ENCODE measurements around the gene CLTB. TPM values are rescaled to one million over a fixed set of nuclear protein-coding genes. Genes with fewer than 3 reads are reported as not detected.
A peak's percentile ranks its signal among the peaks of the same experiment; 100 is the strongest.

The CLTB gene
- total and polyA plus RNA-seq, 2 of the 13 experiments (the other 11 are each of a cell fraction or from before 2014, with no cell fraction given), result 23.3 to 33.8 TPM

GRCh38 chr5:176447978-176448608 is 31.8 kb upstream of the CLTB start, which contains the start of gene FAF2 (continued):
- TF ChIP-seq TRIM22 (IDR thresholded peaks at IDR 0.05) (no peak), RFXAP (CRISPR knock-in tag; IDR thresholded peaks at IDR 0.05; ENCODE audit: borderline replicate concordance) (0 out of 2 replicates have a peak, but pooled peaks have one; percentile 41), TCF7L2 (IDR thresholded peaks at IDR 0.05; ENCODE audit: low read depth, low read length) (no peak), TCF7 (IDR thresholded peaks at IDR 0.05; ENCODE audit: low read depth) (no peak), ZBTB21 (CRISPR knock-in tag; IDR thresholded peaks at IDR 0.05) (no peak), TBL1XR1 (IDR thresholded peaks at IDR 0.05; ENCODE audit: borderline replicate concordance, low read length, partially characterized antibody) (peak; percentile 93), KMT2B (CRISPR knock-in tag; IDR thresholded peaks at IDR 0.05) (no peak; the same call in 1 of the 2 replicates), ZNF512B (CRISPR knock-in tag; IDR thresholded peaks at IDR 0.05; ENCODE audit: borderline replicate concordance) (no peak), ZBTB8A (CRISPR knock-in tag; IDR thresholded peaks at IDR 0.05; ENCODE audit: borderline replicate concordance, low read depth) (no peak; the same call in 1 of the 2 replicates), NFIB (CRISPR knock-in tag; IDR thresholded peaks at IDR 0.05; ENCODE audit: borderline replicate concordance) (no peak), ZNF572 (CRISPR knock-in tag; IDR thresholded peaks at IDR 0.05) (peak; percentile 40; the same call in 1 of the 2 replicates), CBFB (CRISPR knock-in tag; IDR thresholded peaks at IDR 0.05) (peak; percentile 97), ARHGAP35 (CRISPR knock-in tag; IDR thresholded peaks at IDR 0.05; ENCODE audit: borderline replicate concordance) (no peak), ZNF468 (CRISPR knock-in tag; IDR thresholded peaks at IDR 0.05) (no peak), FOXO1 (CRISPR knock-in tag; IDR thresholded peaks at IDR 0.05) (no peak), TOE1 (CRISPR knock-in tag; IDR thresholded peaks at IDR 0.05) (no peak), ZNF451 (CRISPR knock-in tag; IDR thresholded peaks at IDR 0.05) (no peak), PRPF4 (IDR thresholded peaks at IDR 0.05; ENCODE audit: low read depth, low read length, poor library complexity, severe bottlenecking) (no peak), CTCF (CRISPR knock-in tag; IDR thresholded peaks at IDR 0.05) (peak; percentile 97), POLR2AphosphoS5 (IDR thresholded peaks at IDR 0.05; ENCODE audit: low read depth, low read length) (peak; percentile 82), HMGA1 (CRISPR knock-in tag; conservative IDR thresholded peaks at IDR 0.05) (no peak), EED (CRISPR knock-in tag; IDR thresholded peaks at IDR 0.05) (peak; percentile 5; the same call in 1 of the 2 replicates), AGO1 (IDR thresholded peaks at IDR 0.05; ENCODE audit: low read depth, low read length, poor library complexity, severe bottlenecking) (peak; percentile 49), TCF12 (IDR thresholded peaks at IDR 0.05) (no peak), TCF12 (CRISPR knock-in tag; IDR thresholded peaks at IDR 0.05) (0 out of 2 replicates have a peak, but pooled peaks have one; percentile 40), RORA (CRISPR knock-in tag; IDR thresholded peaks at IDR 0.05) (no peak), ZNF563 (CRISPR knock-in tag; IDR thresholded peaks at IDR 0.05) (peak; percentile 56; the same call in 1 of the 2 replicates)

Measured in HepG2 (cell line).